Natural killer cell (primary cell): ENCODE measurements around the gene PNMA8B. TPM values are rescaled to one million over a fixed set of nuclear protein-coding genes. Genes with fewer than 3 reads are reported as not detected.

Experiments used
- ATAC-seq, 3 donors: fragments of 150-1000 bp in 2 of 3; fragments of 200-7000 bp in 1 of 3; cut with Tn5 transposase; 1 replicate in 1 of 3; 2 replicates in 2 of 3; pipeline ENCODE4 v1.10.0; 2021; ENCODE audit warnings: mild to moderate bottlenecking in 2 of 3, moderate library complexity in 2 of 3
- DNase-seq, 2 donors: peaks; one replicate each; pipeline versions ENCODE4 v3.0.0 to v3.0.0-alpha.2; 2013 to 2021; ENCODE audit warnings: mixed read lengths in 1 of 2
- H3K27ac ChIP-seq: one replicate; pipeline ENCODE4 v1.5.1; 2013; ENCODE audit warnings: mild to moderate bottlenecking, low read length
- H3K27me3 ChIP-seq: one replicate; pipeline ENCODE4 v1.6.1; 2013; ENCODE audit warnings: low read length; ENCODE audit not compliant: control insufficient read depth, insufficient read depth
- H3K36me3 ChIP-seq: one replicate; pipeline ENCODE4 v1.6.1; 2013; ENCODE audit warnings: low read length; ENCODE audit not compliant: control insufficient read depth, insufficient read depth
- H3K4me1 ChIP-seq: one replicate; pipeline ENCODE4 v1.6.1; 2013; ENCODE audit warnings: low read length; ENCODE audit not compliant: control insufficient read depth, insufficient read depth
- H3K4me3 ChIP-seq: one replicate; pipeline ENCODE4 v1.5.1; 2013; ENCODE audit warnings: low read length
- H3K9me3 ChIP-seq: one replicate; pipeline ENCODE4 v1.6.1; 2013; ENCODE audit warnings: low read length; ENCODE audit not compliant: control insufficient read depth, insufficient read depth
- H3K27ac Mint-ChIP-seq, 2 donors: one replicate each; pipeline ENCODE4 v1.8.0; 2022; ENCODE audit warnings: mild to moderate bottlenecking in 2 of 2, mixed read lengths in 2 of 2, moderate library complexity in 1 of 2
- H3K27me3 Mint-ChIP-seq, 2 donors: one replicate each; pipeline ENCODE4 v1.8.0; 2022; ENCODE audit warnings: low read depth in 2 of 2, mixed read lengths in 2 of 2
- H3K36me3 Mint-ChIP-seq: one replicate; pipeline ENCODE4 v1.8.0; 2022; ENCODE audit warnings: mixed read lengths
- H3K4me1 Mint-ChIP-seq, 2 donors: one replicate each; pipeline ENCODE4 v1.8.0; 2022; ENCODE audit warnings: mixed read lengths in 2 of 2
- H3K4me3 Mint-ChIP-seq: one replicate; pipeline ENCODE4 v1.8.0; 2022; ENCODE audit warnings: mild to moderate bottlenecking, moderate library complexity, mixed read lengths
- H3K9me3 Mint-ChIP-seq, 2 donors: one replicate each; pipeline ENCODE4 v1.8.0; 2022; ENCODE audit warnings: mixed read lengths in 2 of 2
- WGBS: methylation state at CpG from one replicate; pipeline ENCODE4 v1.1.7; 2013; ENCODE audit warnings: missing lambda C conversion rate; ENCODE audit not compliant: insufficient coverage; 5-methylcytosine and 5-hydroxymethylcytosine counted together
- intact Hi-C: fragments of 100-400 bp; cut with micrococcal nuclease; formaldehyde crosslinking; loops from one replicate; pipeline ENCODE4 v1.14.2; 2022
- total RNA-seq, 4 donors: library from RNA; stranded (reverse); fragments of 120-200 nt in 1 of 4; gene quantifications; one replicate each; pipeline versions ENCODE4 v1.2.3 to v1.2.4, GENCODE V29; 2013 to 2022
- TF ChIP-seq, protein P1 (sequence below): fragments of 200-600 bp; IDR thresholded peaks from one replicate; pipeline ENCODE4 v1.8.0; 2022; ENCODE audit warnings: antibody characterized with exemption

Gene PNMA8B
- total RNA-seq, 3 donors from 2014 or later (not counting 1 experiment from before 2014, with no cell fraction given), result 0.08 to 0.09 TPM; not detected in 1

DNA sequence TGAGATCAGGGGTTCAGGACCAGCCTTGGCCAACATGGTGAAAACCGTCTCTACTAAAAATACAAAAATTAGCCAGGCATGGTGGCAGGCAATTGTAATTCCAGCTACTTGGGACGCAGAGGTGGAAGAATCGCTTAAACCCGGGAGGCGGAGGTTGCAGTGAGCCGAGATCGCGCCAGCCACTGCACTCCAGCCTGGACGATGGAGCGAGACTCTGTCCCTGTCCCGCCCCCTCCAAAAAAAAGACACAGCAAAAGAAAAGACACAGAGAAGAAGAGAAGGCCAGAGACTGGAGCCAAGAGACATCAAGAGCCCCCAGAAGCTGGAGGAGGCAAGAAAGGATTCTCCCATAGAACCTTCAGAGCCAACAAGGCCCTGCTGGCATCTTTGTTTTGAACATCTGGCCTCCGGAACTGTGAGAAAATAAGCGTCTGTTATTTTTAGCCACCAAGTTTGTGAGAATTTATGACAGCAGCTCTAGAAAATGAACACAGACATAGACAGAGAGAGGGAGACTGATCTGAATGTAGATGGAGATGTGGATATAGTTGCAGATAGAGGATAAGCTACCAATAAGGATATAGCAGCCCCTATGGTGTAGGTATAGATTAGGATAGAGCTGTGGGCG is 25.7 kb upstream of the PNMA8B start:
- no peaks in the 10 kb centered on the region for H3K27me3 ChIP-seq
- 94% methylated on average over 14 of the region's 14 CpGs for WGBS
- H3K4me3 Mint-ChIP-seq, result no peak overlapping the region
- H3K36me3 Mint-ChIP-seq, result no peaks in the 10 kb centered on the region
- peaks cover 0 to 4% of the 10 kb centered on the region in 2 donors for H3K27me3 Mint-ChIP-seq
- H3K27ac ChIP-seq, result no peak overlapping the region
- no peaks in the 10 kb centered on the region for H3K9me3 Mint-ChIP-seq
- H3K4me1 ChIP-seq, result peaks cover 3% of the 10 kb centered on the region
- H3K4me3 ChIP-seq, result no peak overlapping the region
- no peak overlapping the region for H3K27ac Mint-ChIP-seq
- H3K36me3 ChIP-seq, result no peaks in the 10 kb centered on the region
- H3K9me3 ChIP-seq, result no peaks in the 10 kb centered on the region
- ATAC-seq, result no peak
- no peak for DNase-seq
- H3K4me1 Mint-ChIP-seq, result no peaks in the 10 kb centered on the region
- TF ChIP-seq, protein P1, sequence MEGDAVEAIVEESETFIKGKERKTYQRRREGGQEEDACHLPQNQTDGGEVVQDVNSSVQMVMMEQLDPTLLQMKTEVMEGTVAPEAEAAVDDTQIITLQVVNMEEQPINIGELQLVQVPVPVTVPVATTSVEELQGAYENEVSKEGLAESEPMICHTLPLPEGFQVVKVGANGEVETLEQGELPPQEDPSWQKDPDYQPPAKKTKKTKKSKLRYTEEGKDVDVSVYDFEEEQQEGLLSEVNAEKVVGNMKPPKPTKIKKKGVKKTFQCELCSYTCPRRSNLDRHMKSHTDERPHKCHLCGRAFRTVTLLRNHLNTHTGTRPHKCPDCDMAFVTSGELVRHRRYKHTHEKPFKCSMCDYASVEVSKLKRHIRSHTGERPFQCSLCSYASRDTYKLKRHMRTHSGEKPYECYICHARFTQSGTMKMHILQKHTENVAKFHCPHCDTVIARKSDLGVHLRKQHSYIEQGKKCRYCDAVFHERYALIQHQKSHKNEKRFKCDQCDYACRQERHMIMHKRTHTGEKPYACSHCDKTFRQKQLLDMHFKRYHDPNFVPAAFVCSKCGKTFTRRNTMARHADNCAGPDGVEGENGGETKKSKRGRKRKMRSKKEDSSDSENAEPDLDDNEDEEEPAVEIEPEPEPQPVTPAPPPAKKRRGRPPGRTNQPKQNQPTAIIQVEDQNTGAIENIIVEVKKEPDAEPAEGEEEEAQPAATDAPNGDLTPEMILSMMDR, result no peak
- intact Hi-C loops, result no loop called here

DNA sequence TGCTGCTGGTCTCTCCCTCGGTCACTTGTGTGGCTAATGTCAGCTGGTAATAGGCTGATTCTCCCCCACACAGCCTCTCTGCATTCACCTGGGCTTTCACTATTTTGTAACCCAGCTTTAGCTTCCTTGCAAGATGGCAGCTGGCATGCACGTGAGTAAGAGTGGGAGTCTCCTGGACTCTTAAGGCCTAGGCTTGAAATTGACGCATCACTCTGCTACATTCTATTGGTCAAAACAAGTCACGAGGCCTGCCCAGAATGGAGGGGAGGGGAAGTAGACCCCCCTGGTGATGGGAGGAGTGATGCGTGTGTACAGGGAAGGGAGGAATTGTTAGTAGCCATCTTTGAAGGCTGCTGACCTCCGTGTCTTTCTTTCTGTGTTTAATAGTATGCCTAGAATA is 24.9 kb upstream of the PNMA8B start:
- H3K36me3 ChIP-seq, result no peaks in the 10 kb centered on the region
- Mint-ChIP-seq H3K4me3 (no peak overlapping the region), H3K27ac (no peak overlapping the region), H3K36me3 (no peaks in the 10 kb centered on the region), H3K4me1 (no peaks in the 10 kb centered on the region), H3K9me3 (no peaks in the 10 kb centered on the region), H3K27me3 (peaks cover 3 to 9% of the 10 kb centered on the region in 2 donors)
- no peak overlapping the region for H3K27ac ChIP-seq
- DNase-seq (no peak), ATAC-seq (no peak)
- intact Hi-C loops, result no loop called here
- no peaks in the 10 kb centered on the region for H3K27me3 ChIP-seq
- peaks cover 3% of the 10 kb centered on the region for H3K4me1 ChIP-seq
- no peak overlapping the region for H3K4me3 ChIP-seq
- TF ChIP-seq, protein P1, result no peak
- WGBS, result 65% methylated on average over 4 of the region's 6 CpGs
- H3K9me3 ChIP-seq, result no peaks in the 10 kb centered on the region

DNA sequence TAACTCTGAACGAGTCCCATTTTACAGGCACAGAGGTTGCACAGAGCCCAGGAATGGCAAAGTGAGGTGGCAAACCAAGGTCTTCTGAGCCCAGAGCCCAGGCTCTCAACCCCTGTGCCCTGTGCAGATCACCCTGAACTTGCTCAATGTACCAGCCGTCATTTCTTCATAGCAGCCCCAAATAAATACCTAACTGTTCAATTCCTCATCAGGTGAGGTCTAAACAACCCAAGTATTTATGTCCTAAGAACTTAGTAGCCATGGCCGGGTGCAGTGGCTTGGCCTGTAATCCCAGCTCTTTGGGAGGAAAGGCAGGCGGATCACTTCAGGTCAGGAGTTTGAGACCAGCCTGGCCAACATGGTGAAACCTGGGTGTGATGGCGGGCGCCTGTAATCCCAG is 21.8 kb upstream of the PNMA8B start:
- intact Hi-C loops, result no loop called here
- Histone ChIP-seq H3K27ac (no peak overlapping the region), H3K9me3 (no peaks in the 10 kb centered on the region), H3K4me3 (no peak overlapping the region), H3K4me1 (peaks cover 3% of the 10 kb centered on the region), H3K36me3 (no peaks in the 10 kb centered on the region), H3K27me3 (peaks cover 7% of the 10 kb centered on the region)
- peaks cover 9 to 15% of the 10 kb centered on the region in 2 donors for H3K27me3 Mint-ChIP-seq
- TF ChIP-seq, protein P1, result no peak
- no peak overlapping the region for H3K4me3 Mint-ChIP-seq
- no peak overlapping the region for H3K27ac Mint-ChIP-seq
- WGBS, result 98% methylated on average over 4 of the region's 6 CpGs
- no peaks in the 10 kb centered on the region for H3K36me3 Mint-ChIP-seq
- no peaks in the 10 kb centered on the region for H3K9me3 Mint-ChIP-seq
- DNase-seq (no peak), ATAC-seq (no peak)
- H3K4me1 Mint-ChIP-seq, result no peaks in the 10 kb centered on the region

DNA sequence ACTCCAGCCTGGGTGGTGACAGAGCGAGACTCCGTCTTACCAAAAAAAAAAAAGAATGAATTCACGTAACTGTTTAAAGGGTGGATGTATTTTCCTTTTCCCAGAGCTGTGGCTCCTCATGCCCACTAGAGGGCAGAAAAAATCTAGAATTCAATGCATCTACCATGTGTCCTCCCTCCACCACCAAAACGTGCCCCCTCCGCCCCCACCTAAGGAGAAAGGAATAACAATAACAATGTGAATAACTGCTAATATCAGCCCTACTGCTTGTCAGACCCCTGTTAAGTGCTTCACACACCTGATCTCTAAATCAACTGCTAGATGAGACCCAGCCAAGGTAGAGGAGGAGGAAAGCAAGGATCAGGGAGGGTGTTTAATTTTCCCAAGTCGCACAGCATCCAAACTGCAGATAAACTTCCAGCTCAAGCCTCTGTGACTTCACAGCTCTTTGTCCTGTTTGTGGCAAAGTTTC is 20.2 kb upstream of the PNMA8B start:
- Mint-ChIP-seq H3K27ac (no peak overlapping the region), H3K4me3 (no peak overlapping the region)

More for the DNA sequence above, 20.2 kb upstream of the PNMA8B start:
- TF ChIP-seq, protein P1, result peak; percentile 22
- H3K36me3 ChIP-seq, result no peaks in the 10 kb centered on the region
- H3K9me3 Mint-ChIP-seq, result no peaks in the 10 kb centered on the region
- H3K4me3 ChIP-seq, result no peak overlapping the region
- H3K36me3 Mint-ChIP-seq, result no peaks in the 10 kb centered on the region
- peaks cover 7% of the 10 kb centered on the region for H3K27me3 ChIP-seq
- DNase-seq, result peak in 1 of 2 donors; percentile 68
- peaks cover 9 to 17% of the 10 kb centered on the region in 2 donors for H3K27me3 Mint-ChIP-seq
- WGBS, result 28% methylated on average over 5 of the region's 6 CpGs
- ATAC-seq, result peak in 1 of 3 donors; percentile 44
- no peaks in the 10 kb centered on the region for H3K4me1 Mint-ChIP-seq
- no peaks in the 10 kb centered on the region for H3K9me3 ChIP-seq
- peaks cover 3% of the 10 kb centered on the region for H3K4me1 ChIP-seq
- intact Hi-C loops, result no loop called here
- H3K27ac ChIP-seq, result no peak overlapping the region
